ENCODE results near the gene PDGFB. TPM values are rescaled to one million over a fixed set of nuclear protein-coding genes. Genes with fewer than 3 reads are reported as not detected.

PDGFB gene
- total and polyA plus RNA-seq, 2 of the 4 experiments (the other 2 are of a cell fraction) = 0.07 TPM; not detected in 1

- H3K36me3 ChIP-seq (ENCODE audit: control insufficient read depth, insufficient read depth, low read length) = no peaks in the 10 kb centered on the region
- H4K8ac ChIP-seq (ENCODE audit: low read depth in 2 of 2, low read length in 2 of 2) = no peak overlapping the region
- DNase-seq (no peak), ATAC-seq (ENCODE audit: low read depth) (no peak)
- intact Hi-C loops (cut with micrococcal nuclease) = no loop called here
- no peak overlapping the region for H3K56ac ChIP-seq (ENCODE audit: extremely low read depth, insufficient read depth, low read length)
- no peak overlapping the region for H3K27ac ChIP-seq (ENCODE audit: insufficient read depth, low read length)
- H4K5ac ChIP-seq (ENCODE audit: low read depth, low read length) = no peak overlapping the region
- H2BK20ac ChIP-seq (ENCODE audit: low read depth, low read length) = no peak overlapping the region
- peaks cover 23% of the 10 kb centered on the region for H3K4me1 ChIP-seq (ENCODE audit: control insufficient read depth, insufficient read depth, low read length)
- no peak overlapping the region for H4K91ac ChIP-seq (ENCODE audit: insufficient read depth, low read depth, low read length)
- no peak overlapping the region for H2BK5ac ChIP-seq (ENCODE audit: low read depth, low read length, poor library complexity, severe bottlenecking)
- no peak overlapping the region for H3K23ac ChIP-seq (ENCODE audit: low read depth, low read length)
- H2AK9ac ChIP-seq (replicated peaks; ENCODE audit: low read depth, low read length, poor library complexity) = peak overlapping the region; percentile 33
- H3K4ac ChIP-seq (ENCODE audit: low read depth, low read length) = no peak overlapping the region
- TF ChIP-seq SMC3 (IDR thresholded peaks at IDR 0.05; ENCODE audit: low read depth, low read length) = no peak
- no peak for TF ChIP-seq RCOR1 (IDR thresholded peaks at IDR 0.05; ENCODE audit: insufficient replicate concordance, low read length)
- no peak for TF ChIP-seq MAFK (IDR thresholded peaks at IDR 0.05; ENCODE audit: low read depth, low read length)
- TF ChIP-seq CTCF (conservative IDR thresholded peaks at IDR 0.05; ENCODE audit: low read depth, low read length) = no peak
- TF ChIP-seq CHD1 (IDR thresholded peaks at IDR 0.05; ENCODE audit: low read depth, low read length) = no peak
- no peak for TF ChIP-seq POLR2A (IDR thresholded peaks at IDR 0.05; ENCODE audit: low read depth, low read length)
- TF ChIP-seq FOS (IDR thresholded peaks at IDR 0.05; ENCODE audit: low read depth, low read length) = no peak
- TF ChIP-seq NFE2L2 (IDR thresholded peaks at IDR 0.05; ENCODE audit: low read depth, low read length) = no peak
- TF ChIP-seq CEBPB (IDR thresholded peaks at IDR 0.05; ENCODE audit: low read depth, low read length) = no peak
- TF ChIP-seq RFX5 (IDR thresholded peaks at IDR 0.05; ENCODE audit: low read depth, low read length) = no peak
- no peak for TF ChIP-seq MAZ (IDR thresholded peaks at IDR 0.05; ENCODE audit: borderline replicate concordance, low read depth, low read length)
- TF ChIP-seq MXI1 (IDR thresholded peaks at IDR 0.05; ENCODE audit: borderline replicate concordance, low read depth, low read length) = no peak
- no peak for TF ChIP-seq RAD21 (IDR thresholded peaks at IDR 0.05; ENCODE audit: low read length)
- in situ Hi-C loops (cut with MboI; ENCODE audit: low sequenced_read_pairs) = no loop called here
- BruUV-seq (replicated peaks) = no TSS peak
- no peaks in the 10 kb centered on the region; the same call in 1 of the 2 replicates for H3K27me3 ChIP-seq (ENCODE audit: control insufficient read depth, insufficient read depth, low read length)
- 86% methylated on average over 11 of the region's 14 CpGs; no CpG with 5 or more reads in 1 of the 2 experiments for WGBS, 2 experiments (ENCODE audit: extremely low coverage in 2 of 2, insufficient read length in 1 of 2)
- no peak overlapping the region for H2BK120ac ChIP-seq (ENCODE audit: low read depth, low read length)
- H3K79me1 ChIP-seq (ENCODE audit: low read depth in 1 of 2, low read length in 2 of 2) = no peaks in the 10 kb centered on the region
- H3K4me3 ChIP-seq (ENCODE audit: insufficient read depth, low read depth, low read length) = no peak overlapping the region
- H2AFZ ChIP-seq (replicated peaks; ENCODE audit: low read length, poor library complexity) = no peak overlapping the region
- H3K4me2 ChIP-seq (ENCODE audit: low read depth, low read length) = no peak overlapping the region
- H3K14ac ChIP-seq (replicated peaks; ENCODE audit: low read depth, low read length) = no peak overlapping the region
- peaks cover 8% of the 10 kb centered on the region; the same call in 1 of the 2 replicates for H3K9me1 ChIP-seq (ENCODE audit: insufficient read depth, low read length)
- H3K18ac ChIP-seq (ENCODE audit: low read depth, low read length) = no peak overlapping the region
- H3K9me3 ChIP-seq (ENCODE audit: control insufficient read depth, insufficient read depth, low read length) = peaks cover 8% of the 10 kb centered on the region
- dilution Hi-C loops (cut with HindIII; ENCODE audit: low sequenced_read_pairs, unreplicated experiment) = no loop called here
- ChIA-PET POLR2A (ENCODE audit: unreplicated experiment) (no interaction called here), CTCF (no interaction called here)
- H4K20me1 ChIP-seq (ENCODE audit: insufficient read depth, low read length) = no peaks in the 10 kb centered on the region
- no peak overlapping the region for H2BK15ac ChIP-seq (ENCODE audit: low read depth, low read length)
- no peak overlapping the region for H3K9ac ChIP-seq (ENCODE audit: low read depth, low read length)
- H2AK5ac ChIP-seq (ENCODE audit: low read depth, low read length) = peak overlapping the region; percentile 54; the same call in 1 of the 2 replicates
Observed at GRCh38 chr22:39289533-39289932, 44.8 kb upstream of the PDGFB start.

All from IMR-90 (cell line).